HG03045 (cell line): ENCODE measurements around the gene ANKRD10.

Experiments
- ATAC-seq: cut with Tn5 transposase; IDR thresholded peaks from one replicate; pipeline ENCODE4 v1.9.1; 2021; ENCODE audit warnings: mild to moderate bottlenecking, moderate library complexity; ENCODE audit not compliant: unreplicated experiment

Gene ANKRD10

GRCh38 chr13:110834572-110834971 lies 80.3 kb downstream of the ANKRD10 start:
- no peak for ATAC-seq

- ATAC-seq, result no peak
Measured at GRCh38 chr13:110832531-110832930, 82.3 kb downstream of the ANKRD10 start.

- no peak for ATAC-seq
Measured at GRCh38 chr13:110832205-110832479, 82.7 kb downstream of the ANKRD10 start.

DNA sequence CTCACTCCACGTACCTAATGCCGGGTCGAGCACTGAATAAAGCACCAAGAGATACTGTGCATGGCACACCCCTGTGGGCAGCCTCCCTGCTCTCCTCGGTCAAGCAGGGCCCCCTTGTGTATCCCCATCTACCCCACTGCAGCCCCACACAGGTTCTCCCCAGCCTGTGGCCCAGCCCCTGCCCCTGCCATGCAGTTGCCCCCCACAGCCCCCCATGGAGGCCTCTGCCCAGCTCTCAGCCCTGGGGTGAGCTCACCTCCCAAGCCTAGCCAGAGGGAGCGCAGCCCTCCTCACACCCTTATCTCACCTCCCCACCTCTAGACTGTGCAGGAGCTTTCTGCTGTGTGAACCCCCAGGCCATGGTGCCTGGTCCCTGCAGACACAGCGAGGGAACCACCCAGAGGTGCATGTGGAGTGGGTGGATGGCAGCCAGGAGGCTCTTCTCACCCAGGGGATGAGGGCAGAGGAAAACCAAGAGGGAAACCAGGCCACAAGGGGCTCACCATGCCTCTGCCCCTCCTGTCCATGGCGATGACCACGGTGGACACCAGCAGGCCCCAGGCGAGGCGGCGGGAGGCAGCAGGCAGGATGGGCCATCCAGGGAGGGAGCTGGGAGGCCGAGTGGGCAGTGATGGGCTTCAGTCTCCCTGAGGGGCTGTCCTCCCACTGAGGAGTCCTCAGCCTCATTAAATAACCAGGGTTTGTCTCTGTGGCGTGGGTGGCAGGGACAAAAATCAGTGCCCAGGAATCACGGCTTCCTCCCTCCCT lies 83.2 kb downstream of the ANKRD10 start:
- no peak for ATAC-seq

DNA sequence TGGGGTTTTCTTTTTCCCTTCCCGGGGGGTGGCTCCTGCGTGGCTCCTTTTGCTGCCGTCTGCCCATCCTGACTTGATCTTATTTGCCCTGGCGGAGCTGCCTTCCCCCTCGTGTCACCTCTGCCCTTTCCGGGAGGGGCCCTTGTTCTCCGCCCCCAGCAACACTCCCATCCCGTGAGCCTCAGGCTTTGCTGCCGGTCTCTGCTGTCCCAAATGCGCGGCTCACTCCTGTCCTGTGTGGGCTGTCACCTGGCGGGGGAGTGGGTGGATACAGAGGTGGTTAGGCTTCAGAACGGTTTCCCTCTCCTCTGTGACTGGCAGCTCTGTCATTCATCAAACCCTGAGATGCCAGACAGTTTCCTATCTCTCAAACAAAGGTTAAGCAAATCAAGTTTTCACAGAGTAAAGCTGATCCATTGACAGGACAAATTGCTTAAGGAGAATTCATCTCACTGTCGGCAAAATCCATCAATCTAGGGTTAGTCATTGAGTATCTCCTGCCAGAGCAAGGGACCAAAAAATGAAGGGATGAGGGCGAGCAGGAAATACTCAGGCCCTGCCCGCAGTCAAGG lies 84.0 kb downstream of the ANKRD10 start:
- ATAC-seq, result no peak

DNA sequence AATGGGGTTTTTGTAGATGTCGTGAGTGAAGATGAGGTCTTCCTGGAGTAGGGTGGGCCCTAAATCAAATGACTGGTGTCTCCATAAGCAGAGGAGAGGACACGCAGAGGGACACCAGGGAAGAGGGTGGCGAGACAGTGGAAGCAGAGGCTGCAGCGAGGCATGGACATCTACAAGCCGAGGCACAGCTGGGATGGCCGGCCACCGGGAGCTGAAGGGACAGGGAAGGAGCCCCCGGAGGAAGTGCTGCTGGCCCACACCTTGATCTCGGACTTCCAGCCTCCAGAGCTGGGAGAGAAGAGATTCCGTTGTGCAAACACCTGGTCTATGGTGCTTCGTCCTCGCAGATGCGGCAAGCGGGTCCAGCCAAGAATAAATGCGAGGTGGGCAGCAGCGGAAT lies 84.5 kb downstream of the ANKRD10 start:
- no peak for ATAC-seq

GRCh38 chr13:110829486-110829885 lies 85.4 kb downstream of the ANKRD10 start:
- no peak for ATAC-seq

DNA sequence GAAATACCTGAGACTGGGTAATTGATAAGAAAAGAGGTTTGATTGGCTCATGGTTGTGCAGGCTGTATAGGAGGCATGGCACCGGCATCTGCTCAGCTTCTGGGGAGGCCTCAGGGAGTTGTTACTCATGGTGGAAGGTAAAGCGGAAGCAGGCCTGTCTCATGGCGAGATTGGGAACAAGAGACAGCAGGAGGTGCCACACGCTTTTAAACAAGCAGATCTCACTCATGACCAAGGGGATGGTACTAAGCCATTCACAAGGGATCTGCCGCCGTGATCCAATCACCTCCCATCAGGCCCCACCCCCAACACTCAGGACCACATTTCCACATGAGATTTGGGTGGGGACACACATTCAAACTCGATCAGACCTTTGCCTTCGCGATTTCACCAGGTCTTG lies 86.2 kb downstream of the ANKRD10 start:
- no peak for ATAC-seq
